ENCODE results near the gene GUK1.

Gene GUK1

GRCh38 chr1:228097333-228098081 is 42.6 kb upstream of the GUK1 start:
- no peak overlapping the region for H3K4me3 ChIP-seq (ENCODE audit: extremely low read depth, insufficient read depth, low read length, poor library complexity, severe bottlenecking)
- 96% methylated on average over 26 to 29 of the region's 34 CpGs for WGBS, 2 experiments (ENCODE audit: insufficient coverage in 2 of 2)
- H3K9me3 ChIP-seq (ENCODE audit: control insufficient read depth, low read length), result peaks cover 19% of the 10 kb centered on the region
- peaks cover 86% of the 10 kb centered on the region for H3K36me3 ChIP-seq (ENCODE audit: control insufficient read depth, insufficient read depth, low read length)
- no peak overlapping the region for H3K27ac ChIP-seq (ENCODE audit: low read depth, low read length, severe bottlenecking)
- peaks cover 6% of the 10 kb centered on the region for H3K4me1 ChIP-seq (ENCODE audit: control insufficient read depth, insufficient read depth, low read length, poor library complexity, severe bottlenecking)

- Histone ChIP-seq H3K36me3 (ENCODE audit: control insufficient read depth, insufficient read depth, low read length) (peaks cover 77% of the 10 kb centered on the region), H3K4me1 (ENCODE audit: control insufficient read depth, insufficient read depth, low read length, poor library complexity, severe bottlenecking) (peaks cover 6% of the 10 kb centered on the region), H3K27ac (ENCODE audit: low read depth, low read length, severe bottlenecking) (no peak overlapping the region), H3K4me3 (ENCODE audit: extremely low read depth, insufficient read depth, low read length, poor library complexity, severe bottlenecking) (no peak overlapping the region), H3K9me3 (ENCODE audit: control insufficient read depth, low read length) (peaks cover 10% of the 10 kb centered on the region)
- WGBS, 2 experiments (ENCODE audit: insufficient coverage in 2 of 2), result 93 to 96% methylated on average over 28 of the region's 28 CpGs
Measured at GRCh38 chr1:228098323-228098931, 41.7 kb upstream of the GUK1 start.

GRCh38 chr1:228099331-228099732 is 40.7 kb upstream of the GUK1 start:
- Histone ChIP-seq H3K4me1 (ENCODE audit: control insufficient read depth, insufficient read depth, low read length, poor library complexity, severe bottlenecking) (peaks cover 6% of the 10 kb centered on the region), H3K36me3 (ENCODE audit: control insufficient read depth, insufficient read depth, low read length) (peaks cover 68% of the 10 kb centered on the region), H3K9me3 (ENCODE audit: control insufficient read depth, low read length) (peaks cover 5% of the 10 kb centered on the region), H3K27ac (ENCODE audit: low read depth, low read length, severe bottlenecking) (no peak overlapping the region), H3K4me3 (ENCODE audit: extremely low read depth, insufficient read depth, low read length, poor library complexity, severe bottlenecking) (no peak overlapping the region)
- 96% methylated on average over 4 of the region's 4 CpGs for WGBS, 2 experiments (ENCODE audit: insufficient coverage in 2 of 2)

- Histone ChIP-seq H3K9me3 (ENCODE audit: control insufficient read depth, low read length) (no peaks in the 10 kb centered on the region), H3K4me1 (ENCODE audit: control insufficient read depth, insufficient read depth, low read length, poor library complexity, severe bottlenecking) (peaks cover 6% of the 10 kb centered on the region), H3K27ac (ENCODE audit: low read depth, low read length, severe bottlenecking) (no peak overlapping the region), H3K36me3 (ENCODE audit: control insufficient read depth, insufficient read depth, low read length) (peaks cover 52% of the 10 kb centered on the region), H3K4me3 (ENCODE audit: extremely low read depth, insufficient read depth, low read length, poor library complexity, severe bottlenecking) (peak overlapping the region; percentile 93)
- 92 to 99% methylated on average over 5 of the region's 12 CpGs for WGBS, 2 experiments (ENCODE audit: insufficient coverage in 2 of 2)
Measured at GRCh38 chr1:228100822-228101613, 39.1 kb upstream of the GUK1 start.

- peaks cover 51% of the 10 kb centered on the region for H3K36me3 ChIP-seq (ENCODE audit: control insufficient read depth, insufficient read depth, low read length)
- WGBS, 2 experiments (ENCODE audit: insufficient coverage in 2 of 2), result 77 to 79% methylated on average over 9 to 15 of the region's 15 CpGs
- H3K9me3 ChIP-seq (ENCODE audit: control insufficient read depth, low read length), result no peaks in the 10 kb centered on the region
- H3K4me3 ChIP-seq (ENCODE audit: extremely low read depth, insufficient read depth, low read length, poor library complexity, severe bottlenecking), result peak overlapping the region; percentile 93
- H3K4me1 ChIP-seq (ENCODE audit: control insufficient read depth, insufficient read depth, low read length, poor library complexity, severe bottlenecking), result peaks cover 6% of the 10 kb centered on the region
- no peak overlapping the region for H3K27ac ChIP-seq (ENCODE audit: low read depth, low read length, severe bottlenecking)
Measured at GRCh38 chr1:228101614-228101993, 38.5 kb upstream of the GUK1 start.

GRCh38 chr1:228101994-228102790 is 37.9 kb upstream of the GUK1 start:
- peaks cover 6% of the 10 kb centered on the region for H3K4me1 ChIP-seq (ENCODE audit: control insufficient read depth, insufficient read depth, low read length, poor library complexity, severe bottlenecking)
- H3K27ac ChIP-seq (ENCODE audit: low read depth, low read length, severe bottlenecking), result no peak overlapping the region
- peaks cover 51% of the 10 kb centered on the region for H3K36me3 ChIP-seq (ENCODE audit: control insufficient read depth, insufficient read depth, low read length)
- peak overlapping the region; percentile 93 for H3K4me3 ChIP-seq (ENCODE audit: extremely low read depth, insufficient read depth, low read length, poor library complexity, severe bottlenecking)
- no peaks in the 10 kb centered on the region for H3K9me3 ChIP-seq (ENCODE audit: control insufficient read depth, low read length)
- 12 to 14% methylated on average over 28 to 55 of the region's 73 CpGs for WGBS, 2 experiments (ENCODE audit: insufficient coverage in 2 of 2)

GRCh38 chr1:228102791-228103620 is 37.1 kb upstream of the GUK1 start, which contains the start of gene C1orf35:
Gene C1orf35 (minus strand): TSS chr1:228103325. CDS start chr1:228103227, 98 bp downstream.
- peak within 1 kb of the TSS; percentile 69 for H3K27ac ChIP-seq (ENCODE audit: low read depth, low read length, severe bottlenecking)
- peak within 1 kb of the TSS; percentile 93 for H3K4me3 ChIP-seq (ENCODE audit: extremely low read depth, insufficient read depth, low read length, poor library complexity, severe bottlenecking)
- H3K36me3 ChIP-seq (ENCODE audit: control insufficient read depth, insufficient read depth, low read length), result peaks cover 50% of the 10 kb centered on the region
- WGBS, 2 experiments (ENCODE audit: insufficient coverage in 2 of 2), result 0 to 1% methylated on average over 71 to 93 of the region's 104 CpGs
- peaks cover 6% of the 10 kb centered on the region for H3K4me1 ChIP-seq (ENCODE audit: control insufficient read depth, insufficient read depth, low read length, poor library complexity, severe bottlenecking)
- H3K9me3 ChIP-seq (ENCODE audit: control insufficient read depth, low read length), result no peaks in the 10 kb centered on the region

GRCh38 chr1:228104526-228105269 is 35.4 kb upstream of the GUK1 start:
- 94% methylated on average over 6 to 7 of the region's 7 CpGs for WGBS, 2 experiments (ENCODE audit: insufficient coverage in 2 of 2)
- Histone ChIP-seq H3K4me1 (ENCODE audit: control insufficient read depth, insufficient read depth, low read length, poor library complexity, severe bottlenecking) (peaks cover 10% of the 10 kb centered on the region), H3K9me3 (ENCODE audit: control insufficient read depth, low read length) (no peaks in the 10 kb centered on the region), H3K27ac (ENCODE audit: low read depth, low read length, severe bottlenecking) (peak overlapping the region; percentile 53), H3K36me3 (ENCODE audit: control insufficient read depth, insufficient read depth, low read length) (peaks cover 33% of the 10 kb centered on the region), H3K4me3 (ENCODE audit: extremely low read depth, insufficient read depth, low read length, poor library complexity, severe bottlenecking) (peak overlapping the region; percentile 93)

GRCh38 chr1:228105270-228105995 is 34.6 kb upstream of the GUK1 start:
- Histone ChIP-seq H3K4me3 (ENCODE audit: extremely low read depth, insufficient read depth, low read length, poor library complexity, severe bottlenecking) (no peak overlapping the region), H3K27ac (ENCODE audit: low read depth, low read length, severe bottlenecking) (no peak overlapping the region), H3K9me3 (ENCODE audit: control insufficient read depth, low read length) (no peaks in the 10 kb centered on the region), H3K4me1 (ENCODE audit: control insufficient read depth, insufficient read depth, low read length, poor library complexity, severe bottlenecking) (peaks cover 16% of the 10 kb centered on the region), H3K36me3 (ENCODE audit: control insufficient read depth, insufficient read depth, low read length) (peaks cover 26% of the 10 kb centered on the region)
- WGBS, 2 experiments (ENCODE audit: insufficient coverage in 2 of 2), result 91 to 95% methylated on average over 9 of the region's 9 CpGs
